ENCODE data around the gene TRAF2. TPM values are rescaled to one million over a fixed set of nuclear protein-coding genes. Genes with fewer than 3 reads are reported as not detected.

The TRAF2 gene
- total RNA-seq, 3 donors from 2014 or later, result 3.4 to 8.9 (median 8.5) TPM

DNA sequence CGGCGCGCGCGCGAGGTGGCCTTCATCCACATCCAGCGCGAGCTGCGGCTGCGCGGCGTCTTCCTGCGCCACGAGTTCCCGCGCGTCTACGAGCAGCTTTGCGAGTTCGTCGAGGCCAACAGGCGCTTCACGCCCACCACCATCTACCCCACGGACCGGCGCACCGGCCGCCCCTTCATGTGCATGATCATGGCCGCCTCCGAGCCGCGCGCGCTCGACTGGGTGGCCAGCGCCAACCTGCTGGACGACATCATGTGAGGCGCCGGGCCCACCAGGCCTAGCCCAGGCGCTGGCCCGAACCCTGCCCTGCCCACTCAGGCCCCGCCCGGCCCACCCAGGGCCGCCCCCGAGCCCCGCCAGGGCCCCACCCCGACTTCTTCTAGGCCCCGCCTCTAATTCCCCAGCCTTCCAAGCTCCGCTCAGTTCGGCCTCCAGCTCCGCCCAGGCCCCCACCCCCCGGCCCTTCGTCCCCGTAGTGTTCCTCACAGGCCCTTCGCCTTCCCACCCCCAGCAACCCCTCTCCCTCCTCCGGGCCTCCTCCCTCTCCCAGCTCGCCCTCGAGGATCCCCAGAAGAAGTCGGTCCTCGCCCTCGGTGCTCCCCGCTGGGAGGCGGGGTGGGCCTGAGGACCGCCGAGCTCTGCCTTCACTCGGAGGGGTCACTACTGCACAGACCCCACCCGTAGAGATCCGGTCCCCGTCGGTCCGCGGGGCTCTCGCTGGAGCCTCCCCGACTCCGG lies 39.1 kb upstream of the TRAF2 start:
- Histone ChIP-seq H3K4me1 (peaks cover 9 to 28% of the 10 kb centered on the region in 2 donors), H3K36me3 (no peaks in the 10 kb centered on the region), H3K9me3 (no peaks in the 10 kb centered on the region), H3K4me3 (peak overlapping the region; percentile 70 to 91 (median 78)), H3K27me3 (peaks cover 15 to 37% of the 10 kb centered on the region in 2 donors), H3K27ac (peak overlapping the region in 1 of 2 donors; percentile 95)
- intact Hi-C loops (cut with DNase I; ENCODE audit: low total_unique reads), result no loop called here
- TF ChIP-seq POLR2A (IDR thresholded peaks at IDR 0.05) (no peak), POLR2AphosphoS5 (IDR thresholded peaks at IDR 0.05) (no peak)
- TF ChIP-seq, protein P1, sequence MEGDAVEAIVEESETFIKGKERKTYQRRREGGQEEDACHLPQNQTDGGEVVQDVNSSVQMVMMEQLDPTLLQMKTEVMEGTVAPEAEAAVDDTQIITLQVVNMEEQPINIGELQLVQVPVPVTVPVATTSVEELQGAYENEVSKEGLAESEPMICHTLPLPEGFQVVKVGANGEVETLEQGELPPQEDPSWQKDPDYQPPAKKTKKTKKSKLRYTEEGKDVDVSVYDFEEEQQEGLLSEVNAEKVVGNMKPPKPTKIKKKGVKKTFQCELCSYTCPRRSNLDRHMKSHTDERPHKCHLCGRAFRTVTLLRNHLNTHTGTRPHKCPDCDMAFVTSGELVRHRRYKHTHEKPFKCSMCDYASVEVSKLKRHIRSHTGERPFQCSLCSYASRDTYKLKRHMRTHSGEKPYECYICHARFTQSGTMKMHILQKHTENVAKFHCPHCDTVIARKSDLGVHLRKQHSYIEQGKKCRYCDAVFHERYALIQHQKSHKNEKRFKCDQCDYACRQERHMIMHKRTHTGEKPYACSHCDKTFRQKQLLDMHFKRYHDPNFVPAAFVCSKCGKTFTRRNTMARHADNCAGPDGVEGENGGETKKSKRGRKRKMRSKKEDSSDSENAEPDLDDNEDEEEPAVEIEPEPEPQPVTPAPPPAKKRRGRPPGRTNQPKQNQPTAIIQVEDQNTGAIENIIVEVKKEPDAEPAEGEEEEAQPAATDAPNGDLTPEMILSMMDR (IDR thresholded peaks at IDR 0.05), result no peak
- no peak for DNase-seq (ENCODE audit: low spot score in 2 of 2)

DNA sequence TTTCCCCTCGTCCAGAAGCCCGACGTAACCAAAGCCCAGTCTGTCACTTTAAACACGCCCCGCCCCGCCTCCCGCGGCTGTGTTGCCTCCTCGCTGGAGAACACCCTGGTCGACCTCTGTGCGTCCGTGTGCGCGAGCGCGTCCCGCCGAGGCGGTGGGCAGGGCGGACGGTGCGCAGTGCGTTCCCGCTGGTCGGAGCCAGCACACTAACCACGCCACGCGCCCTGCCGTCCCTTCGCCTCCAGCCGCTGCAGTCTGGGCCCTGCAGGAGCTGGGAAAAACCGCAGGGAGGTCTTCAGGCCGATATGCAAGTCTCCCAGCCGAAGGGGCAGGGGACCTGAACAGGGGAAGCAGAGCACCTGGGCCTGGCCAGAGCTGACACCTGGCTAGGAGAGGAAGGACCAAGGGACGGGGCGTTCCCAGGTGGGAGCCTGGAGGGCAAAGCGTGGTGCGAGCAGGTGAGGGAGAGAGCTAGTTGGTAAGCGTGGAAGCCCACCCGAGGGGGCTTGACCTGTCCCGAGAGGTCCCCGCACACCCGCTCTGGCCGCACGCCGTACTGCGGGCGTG lies 38.4 kb upstream of the TRAF2 start:
- TF ChIP-seq, protein P1 (IDR thresholded peaks at IDR 0.05), result no peak
- peak in 2 of 3 donors; percentile 4 to 12 for TF ChIP-seq POLR2AphosphoS5 (IDR thresholded peaks at IDR 0.05)
- intact Hi-C loops (cut with DNase I; ENCODE audit: low total_unique reads), result no loop called here
- Histone ChIP-seq H3K9me3 (no peaks in the 10 kb centered on the region), H3K36me3 (no peaks in the 10 kb centered on the region), H3K4me3 (peak overlapping the region; percentile 70 to 91 (median 78)), H3K27me3 (peaks cover 15 to 37% of the 10 kb centered on the region in 2 donors), H3K4me1 (peaks cover 9 to 28% of the 10 kb centered on the region in 2 donors), H3K27ac (peak overlapping the region; percentile 78 to 95)
- peak; percentile 59 to 77 for DNase-seq (ENCODE audit: low spot score in 2 of 2)

DNA sequence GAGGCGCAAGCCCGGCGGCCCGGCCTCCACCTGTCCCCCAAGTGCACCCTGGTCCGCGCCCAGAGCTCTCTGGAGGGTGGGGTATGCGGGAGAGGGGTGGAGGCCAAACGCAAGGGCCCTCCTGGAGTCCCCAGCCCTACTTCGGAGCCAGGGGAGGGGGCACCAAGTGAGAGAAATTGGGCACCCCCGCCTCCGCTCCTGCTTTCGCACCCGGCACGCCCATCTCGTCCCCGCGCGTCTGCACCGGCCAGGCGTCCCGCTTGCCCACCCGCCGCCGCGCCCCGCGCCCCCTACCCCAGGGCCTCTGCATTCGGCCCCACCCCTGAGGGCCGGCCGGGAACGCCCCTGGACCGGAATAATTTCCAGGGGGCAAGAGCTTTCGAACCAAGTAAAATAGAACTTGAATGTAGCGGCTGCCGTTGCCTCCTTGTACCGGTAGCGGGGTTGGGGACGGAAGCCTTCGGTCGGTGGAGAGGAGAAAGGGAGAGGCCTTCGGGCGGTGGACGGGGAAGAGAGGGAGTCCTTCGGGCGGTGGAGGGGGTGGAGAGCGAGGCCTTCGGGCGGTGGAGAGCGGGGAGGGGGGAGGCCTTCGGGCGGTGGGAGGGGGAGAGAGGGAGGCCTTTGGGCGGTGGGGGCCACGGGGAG lies 37.8 kb upstream of the TRAF2 start:
- Histone ChIP-seq H3K9me3 (no peaks in the 10 kb centered on the region), H3K4me1 (peaks cover 9 to 28% of the 10 kb centered on the region in 2 donors)

DNA sequence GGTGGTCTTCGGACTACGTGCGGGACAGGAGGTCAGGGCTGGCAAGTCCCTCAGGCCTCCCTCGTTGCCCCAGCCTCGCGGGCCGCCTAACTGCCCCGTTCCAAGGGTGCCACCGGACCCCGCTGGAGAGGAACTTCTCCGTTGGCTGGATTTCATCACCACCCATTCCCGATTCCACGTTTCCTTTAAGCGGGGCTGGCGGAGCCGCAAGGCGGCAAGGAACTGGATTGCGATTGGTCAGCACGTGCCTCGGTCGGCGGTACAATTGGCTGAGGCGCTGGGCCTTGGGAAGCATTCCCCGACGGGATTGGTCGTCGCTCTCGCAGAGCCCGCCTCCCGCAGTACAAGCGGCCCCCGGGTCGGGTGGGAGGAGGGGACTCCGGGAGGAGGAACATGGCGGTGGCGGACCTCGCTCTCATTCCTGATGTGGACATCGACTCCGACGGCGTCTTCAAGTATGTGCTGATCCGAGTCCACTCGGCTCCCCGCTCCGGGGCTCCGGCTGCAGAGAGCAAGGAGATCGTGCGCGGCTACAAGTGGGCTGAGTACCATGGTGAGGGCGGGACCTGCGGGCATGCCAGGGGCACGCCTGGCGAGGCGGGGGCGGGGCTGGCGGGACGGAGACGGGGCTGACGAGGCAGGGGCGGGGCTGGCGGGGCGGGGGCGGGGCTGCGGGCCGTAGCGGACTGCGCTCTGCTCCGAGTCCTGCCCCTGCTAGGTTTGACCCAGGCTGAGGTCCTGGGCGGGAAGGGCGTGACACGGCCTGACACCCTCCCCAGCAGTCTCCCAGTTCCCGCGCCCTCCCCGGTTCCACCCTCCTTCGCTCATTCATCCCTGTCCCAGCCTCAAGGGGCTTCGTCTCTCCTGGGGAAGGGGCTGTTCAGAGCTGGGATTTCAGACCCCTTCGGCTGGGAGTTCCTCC lies 37.0 kb upstream of the TRAF2 start, which contains the start of gene PHPT1:
Gene PHPT1 (plus strand): TSS at position 372 of the 922 bp plus-strand sequence. CDS start 22 bp downstream, at position 394.
- Histone ChIP-seq H3K9me3 (no peaks in the 10 kb centered on the region), H3K4me1 (peaks cover 9 to 22% of the 10 kb centered on the region in 2 donors), H3K36me3 (no peaks in the 10 kb centered on the region), H3K27me3 (peaks cover 9 to 27% of the 10 kb centered on the region in 2 donors), H3K4me3 (peak within 1 kb of the TSS; percentile 70 to 91 (median 78)), H3K27ac (peak within 1 kb of the TSS; percentile 78 to 95)
- intact Hi-C loops (cut with DNase I; ENCODE audit: low total_unique reads), result no loop called here
- TF ChIP-seq POLR2AphosphoS5 (IDR thresholded peaks at IDR 0.05), result peak; percentile 91 to 98 (median 96)
- TF ChIP-seq, protein P1 (IDR thresholded peaks at IDR 0.05), result no peak
- peak; percentile 87 for TF ChIP-seq POLR2A (IDR thresholded peaks at IDR 0.05)
- DNase-seq (ENCODE audit: low spot score in 2 of 2), result peak; percentile 99

More for the DNA sequence above, 37.8 kb upstream of the TRAF2 start:
- peak overlapping the region; percentile 70 to 91 (median 78) for H3K4me3 ChIP-seq
- no peaks in the 10 kb centered on the region for H3K36me3 ChIP-seq
- peaks cover 15 to 32% of the 10 kb centered on the region in 2 donors for H3K27me3 ChIP-seq
- no peak for DNase-seq (ENCODE audit: low spot score in 2 of 2)
- no peak for TF ChIP-seq POLR2AphosphoS5 (IDR thresholded peaks at IDR 0.05)
- peak overlapping the region; percentile 78 to 95 for H3K27ac ChIP-seq
- intact Hi-C loops (cut with DNase I; ENCODE audit: low total_unique reads), result no loop called here
